Gastrocnemius medialis (tissue), 4 donors: ENCODE results near the gene BNC2. TPM values are rescaled to one million over a fixed set of nuclear protein-coding genes. Genes with fewer than 3 reads are reported as not detected.

Experiments
- ATAC-seq, 2 donors: fragments of 150-250 bp; one replicate each; pipeline ENCODE4 v1.9.1; 2016
- DNase-seq, 2 donors: peaks; one replicate each; pipeline ENCODE4 v3.0.0-alpha.2; 2019
- H3K27ac ChIP-seq, 4 donors: fragments of 200-600 bp; sonication (generic); 1 replicate in 1 of 4; 2 replicates in 3 of 4; pipeline ENCODE4 v1.5.1; 2016 to 2018; ENCODE audit warnings: mild to moderate bottlenecking in 2 of 4, moderate library complexity in 1 of 4
- H3K27me3 ChIP-seq, 3 donors: fragments of 200-600 bp; sonication (generic) in 2 of 3; 1 replicate in 1 of 3; 2 replicates in 2 of 3; pipeline versions ENCODE4 v1.5.1 to v1.6.0; 2016 to 2019; ENCODE audit warnings: mild to moderate bottlenecking in 1 of 3, moderate library complexity in 1 of 3
- H3K36me3 ChIP-seq, 2 donors: fragments of 200-600 bp; sonication (generic) in 1 of 2; one replicate each; pipeline ENCODE4 v1.5.1; 2017 to 2018
- H3K4me1 ChIP-seq, 2 donors: fragments of 200-600 bp; sonication (generic) in 1 of 2; one replicate each; pipeline ENCODE4 v1.5.1; 2016 to 2017; ENCODE audit warnings: mild to moderate bottlenecking in 2 of 2
- H3K4me3 ChIP-seq, 4 donors: fragments of 200-600 bp; sonication (generic) in 3 of 4; 1 replicate in 1 of 4; 2 replicates in 3 of 4; pipeline ENCODE4 v1.5.1; 2016 to 2019; ENCODE audit warnings: mild to moderate bottlenecking in 2 of 4
- H3K9me3 ChIP-seq, 3 donors: fragments of 200-600 bp; sonication (generic) in 2 of 3; 1 replicate in 1 of 3; 2 replicates in 2 of 3; pipeline ENCODE4 v1.5.1; 2016 to 2019
- CTCF ChIP-seq, 5 experiments: fragments of 450-650 bp in 3 of 5; fragments of 200-600 bp in 2 of 5; sonication (generic) in 2 of 5; IDR thresholded peaks in 4 of 5; conservative IDR thresholded peaks in 1 of 5; 1 replicate in 4 of 5; 2 replicates in 1 of 5; pipeline ENCODE4 v1.5.1; 2016 to 2019; ENCODE audit warnings: antibody characterized with exemption in 5 of 5, mild to moderate bottlenecking in 3 of 5, moderate library complexity in 3 of 5
- POLR2A ChIP-seq, 2 donors: fragments of 450-650 bp; IDR thresholded peaks; one replicate each; pipeline ENCODE4 v1.6.1; 2017; ENCODE audit warnings: antibody characterized with exemption in 2 of 2, mild to moderate bottlenecking in 2 of 2, moderate library complexity in 2 of 2
- in situ Hi-C, 4 donors: fragments of 200-750 bp; cut with MboI; loops; one replicate each; pipeline versions ENCODE4 v1.15.0 to v1.8.0; 2017; ENCODE audit warnings: low sequenced_read_pairs in 4 of 4
- intact Hi-C: fragments of 100-400 bp; cut with DNase I; formaldehyde crosslinking; loops from one replicate; pipeline ENCODE4 v1.15.1; 2023; ENCODE audit warnings: low total_unique reads
- total RNA-seq, 4 donors: library from RNA; depleted of rRNA; stranded (reverse); fragments of >200 nt; gene quantifications; one replicate each; pipeline versions ENCODE4 v1.1.0 to v1.2.3, GENCODE V29; 2016

The BNC2 gene
- total RNA-seq, 4 donors from 2014 or later: 40.9 to 122 (median 68.7) TPM

GRCh38 chr9:16594787-16595186, 275.7 kb downstream of the BNC2 start:
- no peak overlapping the region for H3K4me3 ChIP-seq
- no peaks in the 10 kb centered on the region for H3K9me3 ChIP-seq
- no peak overlapping the region for H3K27ac ChIP-seq
- H3K4me1 ChIP-seq: peaks cover 0 to 10% of the 10 kb centered on the region in 2 donors
- in situ Hi-C loops: no loop called here
- intact Hi-C loops: no loop called here
- ATAC-seq (no peak), DNase-seq (no peak)
- no peaks in the 10 kb centered on the region for H3K27me3 ChIP-seq
- TF ChIP-seq CTCF (IDR thresholded peaks at IDR 0.05 in 4 of 5, conservative IDR thresholded peaks at IDR 0.05 in 1 of 5) (no peak), POLR2A (IDR thresholded peaks at IDR 0.05) (no peak)
- H3K36me3 ChIP-seq: no peaks in the 10 kb centered on the region

- DNase-seq: no peak
- no peaks in the 10 kb centered on the region for H3K36me3 ChIP-seq
- H3K4me1 ChIP-seq: peaks cover 0 to 10% of the 10 kb centered on the region in 2 donors
- intact Hi-C loops (no loop called here), in situ Hi-C loops (no loop called here)
- H3K27ac ChIP-seq: no peak overlapping the region
- TF ChIP-seq POLR2A (IDR thresholded peaks at IDR 0.05) (no peak), CTCF (IDR thresholded peaks at IDR 0.05 in 4 of 5, conservative IDR thresholded peaks at IDR 0.05 in 1 of 5) (no peak)
- H3K9me3 ChIP-seq: no peaks in the 10 kb centered on the region
- no peak overlapping the region for H3K4me3 ChIP-seq
- ATAC-seq: no peak
- no peaks in the 10 kb centered on the region for H3K27me3 ChIP-seq
Measured at GRCh38 chr9:16593746-16594145, 276.7 kb downstream of the BNC2 start.

GRCh38 chr9:16591092-16591491, 279.4 kb downstream of the BNC2 start:
- intact Hi-C loops (no loop called here), in situ Hi-C loops (no loop called here)
- TF ChIP-seq POLR2A (IDR thresholded peaks at IDR 0.05) (no peak), CTCF (IDR thresholded peaks at IDR 0.05 in 4 of 5, conservative IDR thresholded peaks at IDR 0.05 in 1 of 5) (no peak)
- ATAC-seq (peak; percentile 87 to 91), DNase-seq (no peak)
- no peaks in the 10 kb centered on the region for H3K27me3 ChIP-seq
- H3K36me3 ChIP-seq: no peaks in the 10 kb centered on the region
- H3K4me1 ChIP-seq: peaks cover 0 to 10% of the 10 kb centered on the region in 2 donors
- no peak overlapping the region for H3K4me3 ChIP-seq
- no peaks in the 10 kb centered on the region for H3K9me3 ChIP-seq
- H3K27ac ChIP-seq: peak overlapping the region; percentile 4 to 51 (median 49)

- no peaks in the 10 kb centered on the region for H3K9me3 ChIP-seq
- no peak overlapping the region for H3K27ac ChIP-seq
- no peak for ATAC-seq
- no peak overlapping the region for H3K4me3 ChIP-seq
- DNase-seq: no peak
- in situ Hi-C loops: no loop called here
- peaks cover 0 to 7% of the 10 kb centered on the region in 2 donors for H3K4me1 ChIP-seq
- H3K27me3 ChIP-seq: no peaks in the 10 kb centered on the region
- TF ChIP-seq POLR2A (IDR thresholded peaks at IDR 0.05) (no peak), CTCF (IDR thresholded peaks at IDR 0.05 in 4 of 5, conservative IDR thresholded peaks at IDR 0.05 in 1 of 5) (no peak)
- intact Hi-C loops: no loop called here
- H3K36me3 ChIP-seq: no peaks in the 10 kb centered on the region
Measured at GRCh38 chr9:16585591-16585990, 284.9 kb downstream of the BNC2 start.

GRCh38 chr9:16579872-16580432, 290.5 kb downstream of the BNC2 start:
- intact Hi-C loops (no loop called here), in situ Hi-C loops (no loop called here)
- no peak overlapping the region for H3K4me3 ChIP-seq
- no peaks in the 10 kb centered on the region for H3K36me3 ChIP-seq
- no peaks in the 10 kb centered on the region for H3K9me3 ChIP-seq
- ATAC-seq: no peak
- H3K4me1 ChIP-seq: peaks cover 0 to 4% of the 10 kb centered on the region in 2 donors
- TF ChIP-seq POLR2A (IDR thresholded peaks at IDR 0.05) (no peak), CTCF (IDR thresholded peaks at IDR 0.05 in 4 of 5, conservative IDR thresholded peaks at IDR 0.05 in 1 of 5) (no peak)
- DNase-seq: no peak
- no peaks in the 10 kb centered on the region for H3K27me3 ChIP-seq
- no peak overlapping the region for H3K27ac ChIP-seq
